Smooth muscle cell (in vitro differentiated cells): ENCODE measurements around the gene SHANK2. TPM values are rescaled to one million over a fixed set of nuclear protein-coding genes. Genes with fewer than 3 reads are reported as not detected.
"Not testable (repeated sequence)": the region's sequence is repeated elsewhere in the genome, so short reads cannot be mapped to it uniquely, and the experiment has no call there.

Experiments used
- DNase-seq: peaks from one replicate; lab custom pipeline; 2025; ENCODE audit not compliant: unreplicated experiment; lab: John Stamatoyannopoulos, UW
- H2AFZ ChIP-seq: fragments of 200-600 bp; sonication (generic); 2 replicates; pipeline ENCODE4 v1.6.0; 2016; ENCODE audit warnings: antibody characterized with exemption, low read depth, mild to moderate bottlenecking
- H3F3A ChIP-seq: fragments of 200-600 bp; sonication (generic); 2 replicates; pipeline ENCODE4 v1.6.0; 2017; ENCODE audit warnings: antibody characterized with exemption, low read depth
- H3K27ac ChIP-seq: fragments of 200-600 bp; sonication (generic); 2 replicates; pipeline ENCODE4 v1.5.1; 2016; ENCODE audit warnings: low read depth, mild to moderate bottlenecking
- H3K27me3 ChIP-seq: fragments of 200-600 bp; sonication (generic); 2 replicates; pipeline ENCODE4 v1.6.1; 2016; ENCODE audit warnings: low read depth, mild to moderate bottlenecking
- H3K36me3 ChIP-seq: fragments of 200-600 bp; sonication (generic); 2 replicates; pipeline ENCODE4 v1.5.1; 2016; ENCODE audit warnings: low read depth
- H3K4me1 ChIP-seq: fragments of 200-600 bp; sonication (generic); 2 replicates; pipeline ENCODE4 v1.5.1; 2016; ENCODE audit warnings: low read depth
- H3K4me2 ChIP-seq: fragments of 200-600 bp; sonication (generic); 2 replicates; pipeline ENCODE4 v1.6.0; 2016; ENCODE audit warnings: mild to moderate bottlenecking
- H3K4me3 ChIP-seq: fragments of 200-600 bp; sonication (generic); 2 replicates; pipeline ENCODE4 v1.5.1; 2016; ENCODE audit warnings: mild to moderate bottlenecking
- H3K79me2 ChIP-seq: fragments of 200-600 bp; sonication (generic); 2 replicates; pipeline ENCODE4 v1.6.0; 2016; ENCODE audit warnings: low read depth, mild to moderate bottlenecking
- H3K9ac ChIP-seq: fragments of 200-600 bp; sonication (generic); 2 replicates; pipeline ENCODE4 v1.6.0; 2016; ENCODE audit warnings: low read depth
- H3K9me3 ChIP-seq: fragments of 200-600 bp; sonication (generic); replicated peaks from 2 replicates; pipeline ENCODE4 v1.5.1; 2016; ENCODE audit warnings: low read depth
- H4K20me1 ChIP-seq: fragments of 200-600 bp; sonication (generic); 2 replicates; pipeline ENCODE4 v1.6.0; 2016; ENCODE audit warnings: low read depth
- WGBS: methylation state at CpG from one replicate; pipeline ENCODE4 v1.1.7; 2016; ENCODE audit warnings: low lambda C conversion rate; 5-methylcytosine and 5-hydroxymethylcytosine counted together
- polyA plus RNA-seq: library from polyadenylated mRNA; unstranded; fragments of >200 nt; fragmentation: Nextera tagmentation; extraction: Ambion mirVana; gene quantifications from 2 replicates; pipeline ENCODE4 v1.2.1, GENCODE V29; 2016
- total RNA-seq: library from RNA; depleted of rRNA; stranded (reverse); fragments of >200 nt; gene quantifications from 2 replicates; pipeline ENCODE4 v1.2.3, GENCODE V29; 2014
- TF ChIP-seq, protein P1 (sequence below): fragments of 200-600 bp; sonication (generic); IDR thresholded peaks from 2 replicates; pipeline ENCODE4 v1.5.1; 2017; ENCODE audit warnings: borderline replicate concordance, mild to moderate bottlenecking, antibody characterized with exemption; ENCODE audit not compliant: insufficient read depth, poor library complexity, severe bottlenecking

Gene SHANK2
- total and polyA plus RNA-seq, 2 experiments from 2014 or later: 1.5 to 9.9 TPM

DNA sequence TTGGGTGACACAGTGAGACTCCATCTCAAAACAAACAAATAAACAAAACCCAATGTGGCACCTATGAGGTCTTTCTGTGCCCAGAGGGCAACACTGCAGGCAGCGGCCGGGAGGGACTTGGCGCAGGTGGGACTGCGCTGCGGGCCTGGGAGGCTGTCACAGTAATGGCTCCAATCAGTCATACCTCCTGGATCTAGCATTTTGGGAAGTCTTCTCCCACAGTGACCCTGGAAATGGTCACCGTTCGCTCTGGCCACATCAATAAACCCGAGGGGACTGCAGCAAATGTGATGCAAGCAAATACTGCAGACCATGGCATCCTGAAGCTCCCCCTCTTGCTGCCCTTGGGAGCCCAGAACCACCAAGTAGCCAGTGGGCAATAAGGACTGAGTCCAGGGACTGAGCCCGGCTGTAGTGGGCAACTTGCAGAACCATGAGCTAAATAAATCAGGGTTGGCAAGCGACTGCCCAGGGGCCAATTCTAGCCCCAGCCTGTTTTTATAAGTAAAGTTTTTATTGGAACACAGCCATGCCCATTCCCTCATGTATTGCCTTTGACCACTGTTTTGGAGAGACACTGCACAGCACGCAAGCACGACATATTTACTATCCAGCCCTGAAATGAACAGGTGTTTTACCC lies 15.4 kb downstream of the SHANK2 start:
- Histone ChIP-seq H2AFZ (no peak overlapping the region), H3K27ac (no peak overlapping the region), H3K4me2 (no peak overlapping the region), H3K79me2 (no peaks in the 10 kb centered on the region), H3K9ac (no peak overlapping the region), H3K4me1 (peaks cover 6% of the 10 kb centered on the region), H3K4me3 (no peak overlapping the region), H4K20me1 (no peaks in the 10 kb centered on the region), H3K9me3 (no peaks in the 10 kb centered on the region), H3K36me3 (no peaks in the 10 kb centered on the region), H3K27me3 (no peaks in the 10 kb centered on the region), H3F3A (no peaks in the 10 kb centered on the region)
- 96% methylated on average over 12 of the region's 12 CpGs for WGBS
- DNase-seq: no peak
- TF ChIP-seq, protein P1, sequence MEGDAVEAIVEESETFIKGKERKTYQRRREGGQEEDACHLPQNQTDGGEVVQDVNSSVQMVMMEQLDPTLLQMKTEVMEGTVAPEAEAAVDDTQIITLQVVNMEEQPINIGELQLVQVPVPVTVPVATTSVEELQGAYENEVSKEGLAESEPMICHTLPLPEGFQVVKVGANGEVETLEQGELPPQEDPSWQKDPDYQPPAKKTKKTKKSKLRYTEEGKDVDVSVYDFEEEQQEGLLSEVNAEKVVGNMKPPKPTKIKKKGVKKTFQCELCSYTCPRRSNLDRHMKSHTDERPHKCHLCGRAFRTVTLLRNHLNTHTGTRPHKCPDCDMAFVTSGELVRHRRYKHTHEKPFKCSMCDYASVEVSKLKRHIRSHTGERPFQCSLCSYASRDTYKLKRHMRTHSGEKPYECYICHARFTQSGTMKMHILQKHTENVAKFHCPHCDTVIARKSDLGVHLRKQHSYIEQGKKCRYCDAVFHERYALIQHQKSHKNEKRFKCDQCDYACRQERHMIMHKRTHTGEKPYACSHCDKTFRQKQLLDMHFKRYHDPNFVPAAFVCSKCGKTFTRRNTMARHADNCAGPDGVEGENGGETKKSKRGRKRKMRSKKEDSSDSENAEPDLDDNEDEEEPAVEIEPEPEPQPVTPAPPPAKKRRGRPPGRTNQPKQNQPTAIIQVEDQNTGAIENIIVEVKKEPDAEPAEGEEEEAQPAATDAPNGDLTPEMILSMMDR: no peak

DNA sequence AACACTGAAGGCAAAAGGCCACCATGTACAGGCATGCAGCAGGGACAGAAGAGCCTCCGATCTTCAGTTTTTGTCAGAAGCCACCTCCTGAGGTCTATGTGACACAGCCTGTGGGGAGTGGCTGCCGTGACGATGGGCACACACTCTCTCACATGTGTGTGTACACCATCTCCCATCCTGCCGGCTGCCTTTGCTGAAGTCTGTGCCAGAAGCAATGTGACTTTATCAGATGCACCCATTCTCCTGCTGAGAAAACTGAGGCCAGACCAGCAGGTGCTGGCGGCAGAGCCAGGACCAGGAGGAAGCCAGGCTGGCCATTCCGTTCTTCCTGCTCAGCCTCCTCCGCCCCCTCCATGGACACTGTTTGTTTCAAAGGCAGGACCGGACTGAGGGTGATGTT lies 16.7 kb downstream of the SHANK2 start:
- 95% methylated on average over 8 of the region's 8 CpGs for WGBS
- no peak for DNase-seq
- TF ChIP-seq, protein P1: no peak

DNA sequence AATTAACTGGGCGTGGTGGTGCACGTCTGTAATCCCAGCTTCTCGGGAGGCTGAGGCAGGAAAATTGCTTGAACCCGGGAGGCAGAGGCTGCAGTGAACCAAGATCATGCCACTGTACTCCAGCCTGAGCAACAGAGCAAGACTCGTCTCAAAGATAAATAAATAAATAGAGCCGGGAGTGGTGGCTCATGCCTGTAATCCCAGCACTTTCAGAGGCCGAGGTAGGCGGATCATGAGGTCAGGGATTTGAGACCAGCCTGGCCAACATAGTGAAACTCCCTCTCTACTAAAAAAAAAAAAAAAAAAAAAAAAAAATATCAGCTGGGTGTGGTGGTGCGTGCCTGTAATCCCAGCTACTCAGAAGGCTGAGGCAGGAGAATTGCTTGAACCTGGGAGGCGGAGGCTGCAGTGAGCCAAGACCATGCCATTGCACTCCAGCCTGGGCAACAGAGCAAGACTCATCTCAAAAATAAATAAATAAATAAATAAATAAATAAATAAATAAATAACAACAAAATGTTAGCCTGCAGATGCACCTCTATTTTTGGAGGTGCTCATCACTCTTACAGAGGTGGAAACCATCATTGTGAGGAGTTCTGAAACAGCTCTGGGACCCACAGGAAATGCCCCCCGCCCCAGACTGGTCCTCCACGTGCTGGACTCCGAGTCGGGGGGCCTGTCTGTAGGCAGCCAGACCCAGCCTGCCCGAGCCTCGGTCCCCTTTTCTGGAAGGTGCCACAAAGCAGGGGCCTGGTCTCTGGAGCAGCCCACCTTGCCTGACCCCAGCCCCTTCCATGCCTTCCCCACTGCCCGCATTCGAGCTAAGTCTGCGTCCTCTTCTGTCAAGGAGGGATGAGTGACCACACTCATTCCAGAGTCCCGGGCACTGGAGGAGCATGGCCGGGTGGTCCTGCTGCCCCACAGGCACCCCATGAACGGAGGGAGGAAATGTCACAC lies 18.2 kb downstream of the SHANK2 start:
- H3K9ac ChIP-seq, DNase-seq, H3K27me3 ChIP-seq, H3F3A ChIP-seq, H2AFZ ChIP-seq, H3K36me3 ChIP-seq, H3K79me2 ChIP-seq, H3K9me3 ChIP-seq, H3K4me2 ChIP-seq, H3K4me1 ChIP-seq, H3K4me3 ChIP-seq, H3K27ac ChIP-seq, H4K20me1 ChIP-seq: not testable (repeated sequence)
- WGBS: 80% methylated on average over 21 of the region's 22 CpGs

More for the DNA sequence above, 16.7 kb downstream of the SHANK2 start:
- H3K79me2 ChIP-seq: no peaks in the 10 kb centered on the region
- no peak overlapping the region for H2AFZ ChIP-seq
- no peak overlapping the region for H3K9ac ChIP-seq
- H3K36me3 ChIP-seq: no peaks in the 10 kb centered on the region
- no peaks in the 10 kb centered on the region for H4K20me1 ChIP-seq
- no peaks in the 10 kb centered on the region for H3K9me3 ChIP-seq
- no peak overlapping the region for H3K27ac ChIP-seq
- H3K4me1 ChIP-seq: peaks cover 2% of the 10 kb centered on the region
- H3K27me3 ChIP-seq: no peaks in the 10 kb centered on the region
- H3F3A ChIP-seq: no peaks in the 10 kb centered on the region
- H3K4me2 ChIP-seq: no peak overlapping the region
- no peak overlapping the region for H3K4me3 ChIP-seq

DNA sequence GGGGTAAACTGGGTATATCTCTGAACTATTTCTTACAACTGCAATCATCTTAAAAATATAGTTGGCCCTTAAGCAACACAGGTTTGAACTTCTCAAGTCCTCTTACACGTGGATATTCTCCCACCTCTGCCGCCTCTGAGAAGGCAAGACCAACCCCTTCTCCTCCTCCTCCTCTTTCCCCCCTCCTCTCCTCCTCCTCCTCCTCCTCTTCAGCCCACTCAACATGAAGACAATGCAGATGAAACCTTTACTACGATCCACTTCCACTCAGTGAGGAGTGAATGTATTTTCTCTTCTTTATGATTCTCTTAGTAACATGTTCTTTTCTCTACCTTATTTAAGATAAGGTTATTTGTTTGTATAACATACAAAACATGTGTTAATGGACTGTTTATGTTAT lies 20.0 kb downstream of the SHANK2 start:
- no peaks in the 10 kb centered on the region for H3F3A ChIP-seq
- DNase-seq: no peak
- H3K27me3 ChIP-seq: no peaks in the 10 kb centered on the region
- H3K36me3 ChIP-seq: no peaks in the 10 kb centered on the region
- H3K79me2 ChIP-seq: no peaks in the 10 kb centered on the region
- H3K9ac ChIP-seq: no peak overlapping the region
- no peak overlapping the region for H3K27ac ChIP-seq
- no peaks in the 10 kb centered on the region for H3K4me1 ChIP-seq
- no peaks in the 10 kb centered on the region for H4K20me1 ChIP-seq
- no peak overlapping the region for H2AFZ ChIP-seq
- TF ChIP-seq, protein P1: no peak
- no peak overlapping the region for H3K4me3 ChIP-seq
- no peaks in the 10 kb centered on the region for H3K9me3 ChIP-seq
- WGBS: 84% methylated on average over 3 of the region's 3 CpGs
- no peak overlapping the region for H3K4me2 ChIP-seq
